Hepatocyte (in vitro differentiated cells): ENCODE measurements around the gene NHSL1. TPM values are rescaled to one million over a fixed set of nuclear protein-coding genes. Genes with fewer than 3 reads are reported as not detected.

Source experiments
- DNase-seq: peaks from one replicate; pipeline ENCODE4 v3.0.0-alpha.2; 2016; ENCODE audit warnings: low spot score
- H2AFZ ChIP-seq: fragments of 200-600 bp; sonication (generic); 2 replicates; pipeline ENCODE4 v1.6.0; 2016; ENCODE audit warnings: antibody characterized with exemption, mild to moderate bottlenecking
- H3K27ac ChIP-seq: fragments of 200-600 bp; sonication (generic); 2 replicates; pipeline ENCODE4 v1.5.1; 2016; ENCODE audit warnings: mild to moderate bottlenecking
- H3K27me3 ChIP-seq: fragments of 200-600 bp; sonication (generic); 2 replicates; pipeline ENCODE4 v1.6.1; 2016
- H3K36me3 ChIP-seq: fragments of 200-600 bp; sonication (generic); replicated peaks from 2 replicates; pipeline ENCODE4 v1.5.1; 2016; ENCODE audit warnings: low read depth; ENCODE audit not compliant: insufficient read depth
- H3K4me1 ChIP-seq: fragments of 200-600 bp; sonication (generic); 2 replicates; pipeline ENCODE4 v1.5.1; 2016; ENCODE audit warnings: mild to moderate bottlenecking, moderate library complexity; ENCODE audit not compliant: insufficient read depth
- H3K4me2 ChIP-seq: fragments of 200-600 bp; sonication (generic); 2 replicates; pipeline ENCODE4 v1.6.0; 2016
- H3K4me3 ChIP-seq: fragments of 200-600 bp; sonication (generic); 2 replicates; pipeline ENCODE4 v1.5.1; 2016; ENCODE audit warnings: mild to moderate bottlenecking
- H3K79me2 ChIP-seq: fragments of 200-600 bp; sonication (generic); 2 replicates; pipeline ENCODE4 v1.6.0; 2017; ENCODE audit warnings: mild to moderate bottlenecking
- H3K9me2 ChIP-seq: fragments of 200-600 bp; sonication (generic); replicated peaks from 2 replicates; pipeline ENCODE4 v1.6.0; 2017; ENCODE audit warnings: mild to moderate bottlenecking; ENCODE audit not compliant: insufficient read depth
- H3K9me3 ChIP-seq: fragments of 200-600 bp; sonication (generic); 2 replicates; pipeline ENCODE4 v1.5.1; 2016; ENCODE audit warnings: low read depth, mild to moderate bottlenecking
- H4K20me1 ChIP-seq: fragments of 200-600 bp; sonication (generic); 2 replicates; pipeline ENCODE4 v1.6.0; 2016; ENCODE audit warnings: mild to moderate bottlenecking; ENCODE audit not compliant: insufficient read depth, poor library complexity, severe bottlenecking
- EZH2 ChIP-seq: fragments of 200-600 bp; sonication (generic); IDR thresholded peaks from 2 replicates; pipeline ENCODE4 v1.6.1; 2016; ENCODE audit warnings: antibody characterized with exemption, mild to moderate bottlenecking, borderline replicate concordance
- EZH2phosphoT487 ChIP-seq: fragments of 200-600 bp; sonication (generic); IDR thresholded peaks from one replicate; pipeline ENCODE4 v1.6.1; 2018; ENCODE audit warnings: antibody characterized with exemption, mild to moderate bottlenecking, low read depth, moderate library complexity; ENCODE audit not compliant: unreplicated experiment, severe bottlenecking
- WGBS: methylation state at CpG from one replicate; pipeline ENCODE4 v1.1.6; 2016; ENCODE audit warnings: low lambda C conversion rate; ENCODE audit errors: missing lambda C conversion rate; 5-methylcytosine and 5-hydroxymethylcytosine counted together
- polyA plus RNA-seq: library from polyadenylated mRNA; unstranded; fragments of >200 nt; fragmentation: Nextera tagmentation; extraction: Ambion mirVana; gene quantifications from 2 replicates; pipeline ENCODE4 v1.2.1, GENCODE V29; 2016
- total RNA-seq: library from RNA; depleted of rRNA; stranded (reverse); fragments of >200 nt; gene quantifications from 2 replicates; pipeline ENCODE4 v1.2.3, GENCODE V29; 2014
- TF ChIP-seq, protein P1 (sequence below): fragments of 200-600 bp; sonication (generic); IDR thresholded peaks from 2 replicates; pipeline ENCODE4 v1.5.1; 2016; ENCODE audit warnings: antibody characterized with exemption, mild to moderate bottlenecking; ENCODE audit not compliant: poor library complexity

NHSL1 gene
- total and polyA plus RNA-seq, 2 experiments from 2014 or later: 39.0 to 58.0 TPM

DNA sequence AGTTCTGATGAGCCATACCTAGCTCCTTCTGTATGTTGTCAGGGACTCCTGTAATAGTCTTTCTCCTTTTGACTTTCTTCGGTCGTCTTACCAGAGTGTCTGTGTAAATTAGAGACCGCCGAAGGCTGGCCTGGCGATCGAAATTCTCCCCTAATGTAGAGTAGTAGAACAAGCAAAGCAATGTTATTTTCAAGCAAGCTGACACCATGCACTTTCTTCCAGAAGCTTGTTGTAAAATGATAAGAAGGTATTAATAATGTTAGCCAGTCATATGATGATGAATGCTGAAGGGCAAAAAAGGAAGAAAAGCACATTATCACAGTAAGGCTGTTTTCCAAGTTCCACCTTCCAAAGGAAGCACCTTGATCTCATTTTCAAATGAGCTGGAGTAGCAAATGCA is 57.3 kb downstream of the NHSL1 start:
- Histone ChIP-seq H4K20me1 (no peaks in the 10 kb centered on the region), H3K9me3 (no peaks in the 10 kb centered on the region), H3K9me2 (no peaks in the 10 kb centered on the region), H3K27me3 (no peaks in the 10 kb centered on the region), H3K27ac (no peak overlapping the region), H3K79me2 (peaks cover 3% of the 10 kb centered on the region), H3K4me2 (no peak overlapping the region), H2AFZ (no peak overlapping the region), H3K4me1 (no peaks in the 10 kb centered on the region), H3K36me3 (no peaks in the 10 kb centered on the region), H3K4me3 (no peak overlapping the region)
- TF ChIP-seq, protein P1, sequence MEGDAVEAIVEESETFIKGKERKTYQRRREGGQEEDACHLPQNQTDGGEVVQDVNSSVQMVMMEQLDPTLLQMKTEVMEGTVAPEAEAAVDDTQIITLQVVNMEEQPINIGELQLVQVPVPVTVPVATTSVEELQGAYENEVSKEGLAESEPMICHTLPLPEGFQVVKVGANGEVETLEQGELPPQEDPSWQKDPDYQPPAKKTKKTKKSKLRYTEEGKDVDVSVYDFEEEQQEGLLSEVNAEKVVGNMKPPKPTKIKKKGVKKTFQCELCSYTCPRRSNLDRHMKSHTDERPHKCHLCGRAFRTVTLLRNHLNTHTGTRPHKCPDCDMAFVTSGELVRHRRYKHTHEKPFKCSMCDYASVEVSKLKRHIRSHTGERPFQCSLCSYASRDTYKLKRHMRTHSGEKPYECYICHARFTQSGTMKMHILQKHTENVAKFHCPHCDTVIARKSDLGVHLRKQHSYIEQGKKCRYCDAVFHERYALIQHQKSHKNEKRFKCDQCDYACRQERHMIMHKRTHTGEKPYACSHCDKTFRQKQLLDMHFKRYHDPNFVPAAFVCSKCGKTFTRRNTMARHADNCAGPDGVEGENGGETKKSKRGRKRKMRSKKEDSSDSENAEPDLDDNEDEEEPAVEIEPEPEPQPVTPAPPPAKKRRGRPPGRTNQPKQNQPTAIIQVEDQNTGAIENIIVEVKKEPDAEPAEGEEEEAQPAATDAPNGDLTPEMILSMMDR: no peak
- DNase-seq: no peak
- WGBS: 97% methylated on average over 6 of the region's 6 CpGs

DNA sequence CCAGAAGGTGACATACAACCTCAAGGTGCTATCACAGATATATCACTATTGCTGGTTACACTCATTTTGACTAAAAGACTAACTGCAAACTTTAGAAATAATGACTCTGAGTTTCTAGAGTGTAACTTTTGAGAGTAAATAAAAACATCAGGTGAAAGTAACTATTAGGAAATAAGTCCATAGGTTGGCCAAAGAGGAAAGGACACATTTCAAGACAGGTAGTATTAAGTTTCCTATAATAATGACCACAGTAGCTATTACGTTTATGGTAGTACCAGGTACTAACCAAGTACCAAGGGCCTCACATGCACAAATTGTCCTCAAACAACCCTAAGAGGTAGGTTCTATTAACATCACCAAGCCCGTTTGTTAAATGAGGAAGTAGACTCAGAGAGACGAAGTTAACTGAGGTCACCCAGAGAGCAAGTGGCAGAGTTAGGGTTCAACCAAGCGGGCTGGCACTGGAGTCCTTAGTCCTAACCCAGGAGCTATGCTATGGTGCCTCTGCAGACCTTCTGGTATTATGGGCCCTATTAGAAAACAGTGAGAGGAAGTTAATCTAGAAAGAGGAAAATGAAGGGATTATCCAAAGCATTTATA is 58.4 kb downstream of the NHSL1 start:
- H4K20me1 ChIP-seq: no peaks in the 10 kb centered on the region
- DNase-seq: no peak
- H3K79me2 ChIP-seq: peaks cover 3% of the 10 kb centered on the region
- TF ChIP-seq, protein P1: no peak
- no peak for TF ChIP-seq EZH2
- no peak for TF ChIP-seq EZH2phosphoT487
- H3K27ac ChIP-seq: no peak overlapping the region
- no peaks in the 10 kb centered on the region for H3K9me3 ChIP-seq
- 91% methylated on average over 4 of the region's 4 CpGs for WGBS
- no peak overlapping the region for H2AFZ ChIP-seq
- H3K36me3 ChIP-seq: no peaks in the 10 kb centered on the region
- H3K4me3 ChIP-seq: no peak overlapping the region
- H3K4me1 ChIP-seq: no peaks in the 10 kb centered on the region
- H3K4me2 ChIP-seq: no peak overlapping the region
- H3K27me3 ChIP-seq: no peaks in the 10 kb centered on the region
- H3K9me2 ChIP-seq: no peaks in the 10 kb centered on the region

DNA sequence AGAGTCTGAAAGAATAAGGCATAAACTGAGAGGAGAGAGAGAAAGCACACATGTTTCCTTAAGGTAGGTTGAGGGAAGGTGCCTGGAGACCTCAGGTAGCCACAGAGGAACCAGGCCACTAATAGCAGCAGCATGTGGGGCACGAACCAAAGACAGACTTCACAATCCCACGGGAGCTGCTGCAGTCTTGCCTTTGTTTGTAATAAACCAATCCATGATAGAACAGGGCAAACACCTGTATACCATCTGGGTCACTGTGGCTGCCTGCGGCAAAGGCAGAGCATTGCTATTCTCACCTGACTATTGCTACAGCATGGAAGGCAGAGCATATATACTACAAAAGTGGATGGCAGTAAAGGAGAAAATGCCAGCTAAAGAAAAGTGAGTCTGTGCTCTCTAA is 59.0 kb downstream of the NHSL1 start:
- H3K27me3 ChIP-seq: no peaks in the 10 kb centered on the region
- DNase-seq: no peak
- H3K9me2 ChIP-seq: no peaks in the 10 kb centered on the region
- no peak overlapping the region for H3K4me3 ChIP-seq
- no peaks in the 10 kb centered on the region for H4K20me1 ChIP-seq
- H2AFZ ChIP-seq: no peak overlapping the region
- TF ChIP-seq EZH2phosphoT487 (no peak), EZH2 (no peak)
- TF ChIP-seq, protein P1: no peak
- H3K4me2 ChIP-seq: no peak overlapping the region
- 82% methylated on average over 3 of the region's 3 CpGs for WGBS
- H3K27ac ChIP-seq: no peak overlapping the region
- peaks cover 3% of the 10 kb centered on the region for H3K79me2 ChIP-seq
- H3K36me3 ChIP-seq: no peaks in the 10 kb centered on the region
- H3K9me3 ChIP-seq: no peaks in the 10 kb centered on the region
- no peaks in the 10 kb centered on the region for H3K4me1 ChIP-seq

DNA sequence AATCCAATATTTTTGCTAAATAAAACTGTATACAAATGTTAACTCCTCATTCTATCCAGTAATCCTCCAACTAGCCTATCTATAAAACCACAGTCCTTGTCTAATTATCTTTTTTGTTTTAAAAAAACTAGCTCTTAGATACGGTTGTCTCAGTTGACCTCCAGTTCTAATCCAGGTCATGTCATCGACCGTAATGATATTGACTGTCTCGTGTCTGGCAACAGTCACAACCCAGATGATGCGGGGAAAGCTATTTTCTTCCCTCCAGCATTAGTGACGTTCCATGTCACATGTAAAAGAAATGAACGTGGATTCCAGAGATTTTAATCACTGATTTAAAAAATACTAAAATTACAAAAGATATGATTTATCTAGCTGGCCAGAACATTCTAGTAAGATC is 59.7 kb downstream of the NHSL1 start:
- no peak overlapping the region for H3K4me2 ChIP-seq
- no peaks in the 10 kb centered on the region for H3K9me2 ChIP-seq
- no peak for DNase-seq
- no peaks in the 10 kb centered on the region for H3K27me3 ChIP-seq
- TF ChIP-seq EZH2 (no peak), EZH2phosphoT487 (no peak)
- TF ChIP-seq, protein P1: no peak
- no peaks in the 10 kb centered on the region for H3K4me1 ChIP-seq
- H3K27ac ChIP-seq: no peak overlapping the region
- H4K20me1 ChIP-seq: no peaks in the 10 kb centered on the region
- 66% methylated on average over 7 of the region's 7 CpGs for WGBS
- peaks cover 5% of the 10 kb centered on the region for H3K79me2 ChIP-seq
- no peak overlapping the region for H3K4me3 ChIP-seq
- H3K36me3 ChIP-seq: no peaks in the 10 kb centered on the region
- no peaks in the 10 kb centered on the region for H3K9me3 ChIP-seq
- no peak overlapping the region for H2AFZ ChIP-seq
